IMR-90 (cell line): ENCODE results near the gene PEX16. TPM values are rescaled to one million over a fixed set of nuclear protein-coding genes. Genes with fewer than 3 reads are reported as not detected.

Source experiments
- ATAC-seq: fragments of 200-7000 bp; cut with Tn5 transposase; 2 replicates; pipeline ENCODE4 v1.9.1; 2020; ENCODE audit warnings: low read depth, mild to moderate bottlenecking, moderate library complexity
- BruUV-seq: library from RNA; stranded (reverse); fragments of 400-500 nt; replicated peaks from 2 replicates; lab custom pipeline; 2021; lab: Mats Ljungman, UMichigan
- CTCF ChIA-PET: fragments of 300-600 bp; formaldehyde crosslinking; extraction: SDS; loops from one replicate; lab custom pipeline; 2021; ENCODE audit warnings: antibody characterized with exemption; lab: Yijun Ruan, JAX
- POLR2A ChIA-PET: fragments of 300-600 bp; sonication (Branson Sonifier 250); formaldehyde crosslinking; loops from one replicate; lab custom pipeline; 2022; ENCODE audit warnings: antibody characterized with exemption; ENCODE audit not compliant: unreplicated experiment; lab: Charles Lee
- DNase-seq: peaks from one replicate; pipeline ENCODE4 v3.0.0; 2013
- H2AFZ ChIP-seq: replicated peaks from 2 replicates; pipeline ENCODE3; 2013; ENCODE audit warnings: low read length, mild to moderate bottlenecking; ENCODE audit not compliant: poor library complexity
- H2AK5ac ChIP-seq: 2 replicates; pipeline ENCODE4 v1.6.1; 2013; ENCODE audit warnings: low read depth, low read length, inconsistent platforms
- H2AK9ac ChIP-seq: replicated peaks from 2 replicates; pipeline ENCODE3; 2013; ENCODE audit warnings: mild to moderate bottlenecking, low read depth, low read length, moderate library complexity; ENCODE audit not compliant: poor library complexity
- H2BK120ac ChIP-seq: 2 replicates; pipeline ENCODE4 v1.6.1; 2013; ENCODE audit warnings: low read depth, low read length, inconsistent platforms
- H2BK15ac ChIP-seq: 3 replicates; pipeline ENCODE4 v1.6.1; 2013; ENCODE audit warnings: low read depth, low read length, inconsistent platforms
- H2BK20ac ChIP-seq: 2 replicates; pipeline ENCODE4 v1.6.1; 2013; ENCODE audit warnings: low read depth, mild to moderate bottlenecking, inconsistent platforms, low read length, moderate library complexity
- H2BK5ac ChIP-seq: 2 replicates; pipeline ENCODE4 v1.6.1; 2013; ENCODE audit warnings: mild to moderate bottlenecking, low read depth, low read length, inconsistent platforms; ENCODE audit not compliant: poor library complexity, severe bottlenecking
- H3K14ac ChIP-seq: replicated peaks from 2 replicates; pipeline ENCODE4 v1.6.1; 2013; ENCODE audit warnings: low read depth, low read length, inconsistent platforms
- H3K18ac ChIP-seq: 2 replicates; pipeline ENCODE4 v1.6.1; 2013; ENCODE audit warnings: low read depth, low read length, control low read depth
- H3K23ac ChIP-seq: 2 replicates; pipeline ENCODE4 v1.6.1; 2013; ENCODE audit warnings: low read depth, low read length, inconsistent platforms
- H3K27ac ChIP-seq: 2 replicates; pipeline ENCODE4 v1.5.1; 2013; ENCODE audit warnings: mild to moderate bottlenecking, control low read depth, low read length; ENCODE audit not compliant: insufficient read depth
- H3K27me3 ChIP-seq: 2 replicates; pipeline ENCODE4 v1.6.1; 2013; ENCODE audit warnings: low read length; ENCODE audit not compliant: control insufficient read depth, insufficient read depth
- H3K36me3 ChIP-seq: 2 replicates; pipeline ENCODE4 v1.6.1; 2013; ENCODE audit warnings: low read length, mixed read lengths; ENCODE audit not compliant: control insufficient read depth, insufficient read depth
- H3K4ac ChIP-seq: 2 replicates; pipeline ENCODE4 v1.6.1; 2013; ENCODE audit warnings: low read depth, low read length, inconsistent platforms
- H3K4me1 ChIP-seq: 2 replicates; pipeline ENCODE4 v1.6.1; 2013; ENCODE audit warnings: low read length, mixed read lengths; ENCODE audit not compliant: control insufficient read depth, insufficient read depth
- H3K4me2 ChIP-seq: 2 replicates; pipeline ENCODE4 v1.6.1; 2013; ENCODE audit warnings: low read depth, mild to moderate bottlenecking, control low read depth, low read length, moderate library complexity
- H3K4me3 ChIP-seq: 2 replicates; pipeline ENCODE4 v1.5.1; 2013; ENCODE audit warnings: low read depth, mild to moderate bottlenecking, control low read depth, low read length, moderate library complexity; ENCODE audit not compliant: insufficient read depth
- H3K56ac ChIP-seq: 2 replicates; pipeline ENCODE4 v1.6.1; 2013; ENCODE audit warnings: low read length, inconsistent platforms; ENCODE audit not compliant: insufficient read depth; ENCODE audit errors: extremely low read depth
- H3K79me1 ChIP-seq, 2 experiments: 2 replicates each; pipeline ENCODE4 v1.6.1; 2013; ENCODE audit warnings: low read length in 2 of 2, inconsistent platforms in 1 of 2, low read depth in 1 of 2
- H3K9ac ChIP-seq: 2 replicates; pipeline ENCODE4 v1.6.1; 2013; ENCODE audit warnings: low read depth, low read length, control low read depth
- H3K9me1 ChIP-seq: 2 replicates; pipeline ENCODE4 v1.6.1; 2013; ENCODE audit warnings: low read length, inconsistent platforms; ENCODE audit not compliant: insufficient read depth
- H3K9me3 ChIP-seq: 2 replicates; pipeline ENCODE4 v1.6.1; 2013; ENCODE audit warnings: low read length; ENCODE audit not compliant: control insufficient read depth, insufficient read depth
- H4K20me1 ChIP-seq: 2 replicates; pipeline ENCODE4 v1.6.1; 2013; ENCODE audit warnings: low read length, inconsistent platforms; ENCODE audit not compliant: insufficient read depth
- H4K5ac ChIP-seq: 2 replicates; pipeline ENCODE4 v1.6.1; 2013; ENCODE audit warnings: mild to moderate bottlenecking, low read depth, low read length, control low read depth
- H4K8ac ChIP-seq, 2 experiments: 2 replicates each; pipeline ENCODE4 v1.6.1; 2013; ENCODE audit warnings: low read depth in 2 of 2, low read length in 2 of 2, control low read depth in 1 of 2, inconsistent platforms in 1 of 2
- H4K91ac ChIP-seq: 2 replicates; pipeline ENCODE4 v1.6.1; 2013; ENCODE audit warnings: low read depth, low read length, inconsistent platforms; ENCODE audit not compliant: insufficient read depth
- RFX5 ChIP-seq: IDR thresholded peaks from 2 replicates; pipeline ENCODE4 v1.8.0; 2012; ENCODE audit warnings: low read depth, mild to moderate bottlenecking, low read length, moderate library complexity
- WGBS, 2 experiments: methylation state at CpG; one replicate each; pipeline versions ENCODE4 v1.1.5 to v1.1.7; 2013; ENCODE audit warnings: missing lambda C conversion rate in 2 of 2; ENCODE audit not compliant: insufficient read length in 1 of 2; ENCODE audit errors: extremely low coverage in 2 of 2; 5-methylcytosine and 5-hydroxymethylcytosine counted together
- dilution Hi-C: fragments of 300-500 bp; cut with HindIII; formaldehyde crosslinking; loops from one replicate; pipeline ENCODE4 v1.14.3; 2018; ENCODE audit warnings: low sequenced_read_pairs; ENCODE audit not compliant: unreplicated experiment
- in situ Hi-C: fragments of 300-500 bp; cut with MboI; formaldehyde crosslinking; loops from 3 replicates; pipeline ENCODE4 v1.14.3; 2019; ENCODE audit warnings: low sequenced_read_pairs, inconsistent platforms, mixed read lengths
- intact Hi-C: fragments of 100-400 bp; cut with micrococcal nuclease; formaldehyde crosslinking; loops from 2 replicates; pipeline ENCODE4 v1.10.0; 2022
- polyA plus RNA-seq, 3 experiments: library from polyadenylated mRNA; depleted of rRNA; stranded (reverse); fragments of >200 nt; gene quantifications; 2 replicates each; pipeline ENCODE4 v1.2.3, GENCODE V29; 2012; ENCODE audit warnings: low replicate concordance in 1 of 3
- total RNA-seq: library from RNA; depleted of rRNA; stranded (reverse); fragments of >200 nt; gene quantifications from 2 replicates; pipeline ENCODE4 v1.2.3, GENCODE V29; 2012

PEX16 gene
- total and polyA plus RNA-seq, 2 of the 4 experiments (the other 2 are of a cell fraction): 17.9 to 23.3 TPM

GRCh38 chr11:45886816-45887520, 30.7 kb downstream of the PEX16 start:
- H3K4me3 ChIP-seq: no peak overlapping the region
- H2AK5ac ChIP-seq: no peak overlapping the region
- ChIA-PET POLR2A (no interaction called here), CTCF (no interaction called here)
- no peak overlapping the region for H2BK120ac ChIP-seq
- no peak overlapping the region for H3K56ac ChIP-seq
- H2BK5ac ChIP-seq: no peak overlapping the region
- no peak overlapping the region for H3K18ac ChIP-seq
- TF ChIP-seq RFX5: no peak
- no peak overlapping the region for H4K8ac ChIP-seq
- H4K5ac ChIP-seq: no peak overlapping the region
- peaks cover 2% of the 10 kb centered on the region; the same call in 1 of the 2 replicates for H3K9me1 ChIP-seq
- no peaks in the 10 kb centered on the region for H3K4me1 ChIP-seq
- dilution Hi-C loops (no loop called here), intact Hi-C loops (no loop called here), in situ Hi-C loops (no loop called here)
- peaks cover 4% of the 10 kb centered on the region; the same call in 1 of the 2 replicates for H3K36me3 ChIP-seq
- H2AFZ ChIP-seq: no peak overlapping the region
- H3K27me3 ChIP-seq: peaks cover 31% of the 10 kb centered on the region
- H3K14ac ChIP-seq: no peak overlapping the region
- WGBS, 2 experiments: no CpG with 5 or more reads among the region's 4 CpGs
- ATAC-seq (no peak), DNase-seq (no peak)
- no peak overlapping the region for H3K23ac ChIP-seq
- peaks cover 19% of the 10 kb centered on the region for H4K20me1 ChIP-seq
- no peak overlapping the region for H2BK15ac ChIP-seq
- BruUV-seq: no TSS peak
- no peaks in the 10 kb centered on the region; a peak in 1 of 4 replicates for H3K79me1 ChIP-seq
- H3K27ac ChIP-seq: no peak overlapping the region
- no peak overlapping the region for H4K91ac ChIP-seq
- H3K4me2 ChIP-seq: no peak overlapping the region
- no peak overlapping the region for H3K9ac ChIP-seq
- no peak overlapping the region for H2AK9ac ChIP-seq
- H3K9me3 ChIP-seq: no peaks in the 10 kb centered on the region
- H3K4ac ChIP-seq: no peak overlapping the region
- no peak overlapping the region for H2BK20ac ChIP-seq
